Measurements from ENCODE around the gene BST1.

DNA sequence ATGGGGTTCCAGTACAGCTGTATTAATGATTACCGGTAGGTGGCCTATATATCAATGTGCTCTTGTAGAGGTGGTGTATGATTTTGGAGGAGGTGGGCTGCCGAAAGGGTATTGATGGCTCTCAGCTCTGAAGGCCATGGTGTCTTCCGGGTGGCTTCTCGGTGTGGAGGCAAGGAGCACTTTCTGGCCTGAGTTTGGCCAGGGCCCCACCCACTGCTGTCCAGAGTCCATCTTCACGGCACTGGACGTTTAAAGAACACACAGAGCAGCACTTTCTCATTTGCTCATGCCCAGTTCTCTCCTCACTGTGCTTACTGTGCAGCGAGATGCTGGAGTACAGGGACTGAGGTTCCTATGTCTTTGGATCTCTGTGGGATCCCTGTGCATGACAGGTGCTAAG is 16.1 kb downstream of the BST1 start:
- TF ChIP-seq, protein P1, sequence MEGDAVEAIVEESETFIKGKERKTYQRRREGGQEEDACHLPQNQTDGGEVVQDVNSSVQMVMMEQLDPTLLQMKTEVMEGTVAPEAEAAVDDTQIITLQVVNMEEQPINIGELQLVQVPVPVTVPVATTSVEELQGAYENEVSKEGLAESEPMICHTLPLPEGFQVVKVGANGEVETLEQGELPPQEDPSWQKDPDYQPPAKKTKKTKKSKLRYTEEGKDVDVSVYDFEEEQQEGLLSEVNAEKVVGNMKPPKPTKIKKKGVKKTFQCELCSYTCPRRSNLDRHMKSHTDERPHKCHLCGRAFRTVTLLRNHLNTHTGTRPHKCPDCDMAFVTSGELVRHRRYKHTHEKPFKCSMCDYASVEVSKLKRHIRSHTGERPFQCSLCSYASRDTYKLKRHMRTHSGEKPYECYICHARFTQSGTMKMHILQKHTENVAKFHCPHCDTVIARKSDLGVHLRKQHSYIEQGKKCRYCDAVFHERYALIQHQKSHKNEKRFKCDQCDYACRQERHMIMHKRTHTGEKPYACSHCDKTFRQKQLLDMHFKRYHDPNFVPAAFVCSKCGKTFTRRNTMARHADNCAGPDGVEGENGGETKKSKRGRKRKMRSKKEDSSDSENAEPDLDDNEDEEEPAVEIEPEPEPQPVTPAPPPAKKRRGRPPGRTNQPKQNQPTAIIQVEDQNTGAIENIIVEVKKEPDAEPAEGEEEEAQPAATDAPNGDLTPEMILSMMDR (IDR thresholded peaks at IDR 0.05 in 4 of 5, conservative IDR thresholded peaks at IDR 0.05 in 1 of 5) = no peak
- no peak for TF ChIP-seq POLR2A (IDR thresholded peaks at IDR 0.05)
